Left forelimb (tissue), 1 donor: ENCODE results near the gene GIMAP5.
A peak's percentile ranks its signal among the peaks of the same experiment; 100 is the strongest.
"Not testable (repeated sequence)": the region's sequence is repeated elsewhere in the genome, so short reads cannot be mapped to it uniquely, and the experiment has no call there.

ENCODE experiments used
- DNase-seq: peaks from one replicate; pipeline ENCODE4 v3.0.0-alpha.2; 2018; ENCODE audit warnings: low spot score

The GIMAP5 gene

GRCh38 chr7:150774131-150774530 lies 36.9 kb downstream of the GIMAP5 start:
- not testable (repeated sequence) for DNase-seq

GRCh38 chr7:150778014-150778737 lies 41.0 kb downstream of the GIMAP5 start:
- DNase-seq: no peak

- DNase-seq: peak; percentile 84
These were observed 41.6 kb downstream of the GIMAP5 start for GRCh38 chr7:150778738-150779301.

GRCh38 chr7:150780292-150780691 lies 43.1 kb downstream of the GIMAP5 start:
- DNase-seq: no peak

- DNase-seq: no peak
These were observed 43.9 kb downstream of the GIMAP5 start for GRCh38 chr7:150781103-150781502.

- DNase-seq: no peak
These were observed 44.7 kb downstream of the GIMAP5 start for GRCh38 chr7:150781961-150782360.

GRCh38 chr7:150784120-150784736 lies 47.0 kb downstream of the GIMAP5 start:
- DNase-seq: no peak

- DNase-seq: no peak
These were observed 47.7 kb downstream of the GIMAP5 start for GRCh38 chr7:150784954-150785353.

- DNase-seq: no peak
These were observed 50.4 kb downstream of the GIMAP5 start for GRCh38 chr7:150787321-150788281.

GRCh38 chr7:150788474-150789269 lies 51.5 kb downstream of the GIMAP5 start:
- no peak for DNase-seq

- no peak for DNase-seq
These were observed 53.3 kb downstream of the GIMAP5 start for GRCh38 chr7:150790416-150791075.

GRCh38 chr7:150791304-150791703 lies 54.1 kb downstream of the GIMAP5 start:
- DNase-seq: no peak

- no peak for DNase-seq
These were observed 54.7 kb downstream of the GIMAP5 start for GRCh38 chr7:150791746-150792452.
